Measurements from ENCODE around the gene R3HDM2. TPM values are rescaled to one million over a fixed set of nuclear protein-coding genes. Genes with fewer than 3 reads are reported as not detected.

The R3HDM2 gene
- total RNA-seq, 1 donor from 2014 or later, result 21.7 TPM

- DNase-seq, result no peak
Observed at GRCh38 chr12:57266681-57267080, 164.2 kb downstream of the R3HDM2 start.

GRCh38 chr12:57263096-57263495, 167.7 kb downstream of the R3HDM2 start:
- no peak for DNase-seq

- no peak for DNase-seq
Observed at GRCh38 chr12:57262126-57262822, 168.6 kb downstream of the R3HDM2 start.

GRCh38 chr12:57261428-57261865, 169.4 kb downstream of the R3HDM2 start:
- no peak for DNase-seq

GRCh38 chr12:57260366-57260765, 170.5 kb downstream of the R3HDM2 start:
- DNase-seq, result no peak

- DNase-seq, result no peak
Observed at GRCh38 chr12:57258977-57259970, 171.6 kb downstream of the R3HDM2 start.

- DNase-seq, result no peak
Observed at GRCh38 chr12:57255916-57256315, 174.9 kb downstream of the R3HDM2 start.

GRCh38 chr12:57254506-57255280, 176.2 kb downstream of the R3HDM2 start:
- no peak for DNase-seq

GRCh38 chr12:57250956-57251355, 179.9 kb downstream of the R3HDM2 start, which contains the start of gene STAC3:
Gene STAC3 (minus strand): TSS chr12:57251187. CDS start chr12:57249636, 1,551 bp downstream.
- no peak for DNase-seq

GRCh38 chr12:57250541-57250940, 180.3 kb downstream of the R3HDM2 start:
- DNase-seq, result no peak

- DNase-seq, result no peak
Observed at GRCh38 chr12:57248934-57249742, 181.7 kb downstream of the R3HDM2 start.

GRCh38 chr12:57247041-57247440, 183.8 kb downstream of the R3HDM2 start:
- DNase-seq, result no peak

GRCh38 chr12:57244312-57244696, 186.5 kb downstream of the R3HDM2 start:
- no peak for DNase-seq

- DNase-seq, result peak; percentile 40
Observed at GRCh38 chr12:57243521-57244311, 187.1 kb downstream of the R3HDM2 start.

- no peak for DNase-seq
Observed at GRCh38 chr12:57242691-57243454, 188.0 kb downstream of the R3HDM2 start.

GRCh38 chr12:57242329-57242690, 188.5 kb downstream of the R3HDM2 start:
- peak; percentile 28 for DNase-seq

- DNase-seq, result no peak
Observed at GRCh38 chr12:57241402-57242310, 189.2 kb downstream of the R3HDM2 start.

GRCh38 chr12:57240926-57241401, 189.9 kb downstream of the R3HDM2 start:
- peak; percentile 34 for DNase-seq
